Measurements from ENCODE around the gene CSMD2. TPM values are rescaled to one million over a fixed set of nuclear protein-coding genes. Genes with fewer than 3 reads are reported as not detected.

CSMD2 gene
- total and polyA plus RNA-seq, 2 of the 4 experiments (the other 2 are of a cell fraction): under 0.01 to 0.36 TPM

DNA sequence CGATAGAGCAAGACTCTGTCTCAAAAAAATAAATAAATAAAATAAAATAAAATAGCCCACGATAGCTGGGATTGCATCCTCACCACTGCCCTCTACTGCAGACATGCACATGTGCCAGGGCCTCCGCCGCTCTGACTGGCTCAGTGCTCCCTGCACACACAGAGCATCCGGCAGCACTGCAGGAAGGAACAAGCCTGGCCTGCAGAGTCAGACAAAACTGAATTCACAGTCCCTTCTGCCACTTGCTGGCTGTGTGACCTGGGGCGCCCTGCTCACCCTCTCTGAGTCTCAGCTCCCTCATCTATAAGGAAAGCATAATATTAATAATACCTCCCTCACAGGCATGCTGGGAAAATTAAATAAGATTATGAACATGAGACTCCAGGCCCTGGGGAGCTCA, 35.4 kb downstream of the CSMD2 start:
- in situ Hi-C loops (cut with MboI; ENCODE audit: low sequenced_read_pairs): no loop called here
- Histone ChIP-seq H3K36me3 (ENCODE audit: control insufficient read depth, insufficient read depth, low read length) (no peaks in the 10 kb centered on the region), H2BK20ac (ENCODE audit: low read depth, low read length) (no peak overlapping the region), H3K4me2 (ENCODE audit: low read depth, low read length) (no peak overlapping the region), H4K20me1 (ENCODE audit: insufficient read depth, low read length) (no peaks in the 10 kb centered on the region), H2BK5ac (ENCODE audit: low read depth, low read length, poor library complexity, severe bottlenecking) (no peak overlapping the region), H2BK15ac (ENCODE audit: low read depth, low read length) (no peak overlapping the region), H3K23ac (ENCODE audit: low read depth, low read length) (no peak overlapping the region), H3K4ac (ENCODE audit: low read depth, low read length) (no peak overlapping the region), H3K9me3 (ENCODE audit: control insufficient read depth, insufficient read depth, low read length) (peaks cover 26% of the 10 kb centered on the region), H2AK9ac (replicated peaks; ENCODE audit: low read depth, low read length, poor library complexity) (no peak overlapping the region), H3K9ac (ENCODE audit: low read depth, low read length) (no peak overlapping the region), H2AK5ac (ENCODE audit: low read depth, low read length) (no peak overlapping the region), H2AFZ (replicated peaks; ENCODE audit: low read length, poor library complexity) (no peak overlapping the region), H4K8ac (ENCODE audit: low read depth in 2 of 2, low read length in 2 of 2) (no peak overlapping the region), H2BK120ac (ENCODE audit: low read depth, low read length) (no peak overlapping the region), H3K4me3 (ENCODE audit: insufficient read depth, low read depth, low read length) (no peak overlapping the region), H3K56ac (ENCODE audit: extremely low read depth, insufficient read depth, low read length) (no peak overlapping the region), H3K27ac (ENCODE audit: insufficient read depth, low read length) (no peak overlapping the region), H3K18ac (ENCODE audit: low read depth, low read length) (no peak overlapping the region), H4K91ac (ENCODE audit: insufficient read depth, low read depth, low read length) (no peak overlapping the region), H3K27me3 (ENCODE audit: control insufficient read depth, insufficient read depth, low read length) (no peaks in the 10 kb centered on the region), H3K14ac (replicated peaks; ENCODE audit: low read depth, low read length) (no peak overlapping the region), H3K4me1 (ENCODE audit: control insufficient read depth, insufficient read depth, low read length) (no peaks in the 10 kb centered on the region), H3K9me1 (ENCODE audit: insufficient read depth, low read length) (no peaks in the 10 kb centered on the region), H3K79me1 (ENCODE audit: low read depth in 1 of 2, low read length in 2 of 2) (no peaks in the 10 kb centered on the region), H4K5ac (ENCODE audit: low read depth, low read length) (no peak overlapping the region)
- ATAC-seq (ENCODE audit: low read depth) (no peak), DNase-seq (no peak)
- CTCF ChIA-PET: no interaction called here
- BruUV-seq (replicated peaks): no TSS peak
- no peak for TF ChIP-seq FOS (IDR thresholded peaks at IDR 0.05; ENCODE audit: low read depth, low read length)
- no peak for TF ChIP-seq SMC3 (IDR thresholded peaks at IDR 0.05; ENCODE audit: low read depth, low read length)
- TF ChIP-seq NFE2L2 (IDR thresholded peaks at IDR 0.05; ENCODE audit: low read depth, low read length): no peak
- TF ChIP-seq BHLHE40 (IDR thresholded peaks at IDR 0.05; ENCODE audit: low read depth, low read length): no peak
- TF ChIP-seq RCOR1 (IDR thresholded peaks at IDR 0.05; ENCODE audit: insufficient replicate concordance, low read length): no peak
- TF ChIP-seq CHD1 (IDR thresholded peaks at IDR 0.05; ENCODE audit: low read depth, low read length): no peak
- TF ChIP-seq, protein P1, sequence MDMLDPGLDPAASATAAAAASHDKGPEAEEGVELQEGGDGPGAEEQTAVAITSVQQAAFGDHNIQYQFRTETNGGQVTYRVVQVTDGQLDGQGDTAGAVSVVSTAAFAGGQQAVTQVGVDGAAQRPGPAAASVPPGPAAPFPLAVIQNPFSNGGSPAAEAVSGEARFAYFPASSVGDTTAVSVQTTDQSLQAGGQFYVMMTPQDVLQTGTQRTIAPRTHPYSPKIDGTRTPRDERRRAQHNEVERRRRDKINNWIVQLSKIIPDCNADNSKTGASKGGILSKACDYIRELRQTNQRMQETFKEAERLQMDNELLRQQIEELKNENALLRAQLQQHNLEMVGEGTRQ (IDR thresholded peaks at IDR 0.05; ENCODE audit: low read depth, low read length): no peak
- intact Hi-C loops (cut with micrococcal nuclease): no loop called here
- WGBS, 2 experiments (ENCODE audit: extremely low coverage in 2 of 2, insufficient read length in 1 of 2): 42% methylated on average over 2 of the region's 6 CpGs; no CpG with 5 or more reads in 1 of the 2 experiments
- POLR2A ChIA-PET (ENCODE audit: unreplicated experiment): no interaction called here
- dilution Hi-C loops (cut with HindIII; ENCODE audit: low sequenced_read_pairs, unreplicated experiment): no loop called here
